PC-3 (cell line): ENCODE data around the gene FDXACB1.

Experiments
- EZH2 ChIP-seq: fragments of 300-600 bp; sonication (generic); IDR thresholded peaks from one replicate; pipeline ENCODE4 v1.6.1; 2017; ENCODE audit warnings: antibody characterized with exemption, mild to moderate bottlenecking, low read length; ENCODE audit not compliant: unreplicated experiment
- EZH2phosphoT487 ChIP-seq: fragments of 300-600 bp; sonication (generic); IDR thresholded peaks from 2 replicates; pipeline ENCODE4 v1.6.1; 2018; ENCODE audit warnings: mild to moderate bottlenecking, antibody characterized with exemption, low read length, borderline replicate concordance
- TF ChIP-seq, protein P1 (sequence below): fragments of 300-600 bp; sonication (generic); conservative IDR thresholded peaks from 2 replicates; pipeline ENCODE4 v1.5.1; 2017; ENCODE audit warnings: antibody characterized with exemption, low read depth, mild to moderate bottlenecking, low read length

DNA sequence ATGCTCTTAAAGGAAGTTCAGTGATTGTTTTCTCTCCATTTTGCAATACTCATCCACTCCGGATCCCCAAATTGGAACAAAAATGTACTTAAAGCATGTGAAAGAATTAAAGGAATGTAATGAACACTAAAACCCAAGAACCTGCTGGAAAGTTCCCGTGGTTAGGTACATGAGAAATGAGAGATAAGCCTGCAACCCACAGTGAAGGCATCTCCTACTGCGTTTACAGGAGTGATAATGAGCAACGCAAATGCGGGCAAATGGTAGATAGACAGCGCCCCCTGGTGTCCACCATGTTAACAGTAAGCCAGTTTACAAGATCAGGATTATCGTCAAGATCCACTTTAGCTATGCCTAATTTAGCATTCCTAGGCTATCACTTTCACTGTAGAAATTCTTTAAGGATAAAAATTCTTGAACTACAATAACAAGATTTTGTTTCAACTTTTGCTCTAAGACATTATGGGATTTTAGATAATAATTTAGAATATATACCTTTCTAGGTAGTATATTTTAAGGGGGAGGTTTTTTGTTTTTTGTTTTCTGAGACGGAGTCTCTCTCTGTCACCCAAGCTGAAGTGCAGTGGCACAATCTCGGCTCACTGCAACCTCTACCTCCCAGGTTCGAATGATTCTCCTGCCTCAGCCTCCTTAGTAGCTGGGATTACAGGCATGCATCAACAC lies 37.5 kb downstream of the FDXACB1 start:
- TF ChIP-seq, protein P1, sequence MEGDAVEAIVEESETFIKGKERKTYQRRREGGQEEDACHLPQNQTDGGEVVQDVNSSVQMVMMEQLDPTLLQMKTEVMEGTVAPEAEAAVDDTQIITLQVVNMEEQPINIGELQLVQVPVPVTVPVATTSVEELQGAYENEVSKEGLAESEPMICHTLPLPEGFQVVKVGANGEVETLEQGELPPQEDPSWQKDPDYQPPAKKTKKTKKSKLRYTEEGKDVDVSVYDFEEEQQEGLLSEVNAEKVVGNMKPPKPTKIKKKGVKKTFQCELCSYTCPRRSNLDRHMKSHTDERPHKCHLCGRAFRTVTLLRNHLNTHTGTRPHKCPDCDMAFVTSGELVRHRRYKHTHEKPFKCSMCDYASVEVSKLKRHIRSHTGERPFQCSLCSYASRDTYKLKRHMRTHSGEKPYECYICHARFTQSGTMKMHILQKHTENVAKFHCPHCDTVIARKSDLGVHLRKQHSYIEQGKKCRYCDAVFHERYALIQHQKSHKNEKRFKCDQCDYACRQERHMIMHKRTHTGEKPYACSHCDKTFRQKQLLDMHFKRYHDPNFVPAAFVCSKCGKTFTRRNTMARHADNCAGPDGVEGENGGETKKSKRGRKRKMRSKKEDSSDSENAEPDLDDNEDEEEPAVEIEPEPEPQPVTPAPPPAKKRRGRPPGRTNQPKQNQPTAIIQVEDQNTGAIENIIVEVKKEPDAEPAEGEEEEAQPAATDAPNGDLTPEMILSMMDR, result peak; percentile 98
- TF ChIP-seq EZH2 (no peak), EZH2phosphoT487 (no peak)
